GM23338 (cell line): Measurements from ENCODE around the gene KDM4B. TPM values are rescaled to one million over a fixed set of nuclear protein-coding genes. Genes with fewer than 3 reads are reported as not detected.

Experiments
- ATAC-seq: fragments of 200-7000 bp; cut with Tn5 transposase; 3 replicates; pipeline ENCODE4 v1.9.1; 2020
- DNase-seq: peaks from one replicate; pipeline ENCODE4 v3.0.0-alpha.2; 2015; ENCODE audit warnings: low spot score
- H2AFZ ChIP-seq: fragments of 200-600 bp; sonication (generic); 2 replicates; pipeline ENCODE4 v1.8.0; 2016; ENCODE audit warnings: antibody characterized with exemption, mild to moderate bottlenecking, moderate library complexity
- H3F3A ChIP-seq: fragments of 200-600 bp; sonication (generic); replicated peaks from 2 replicates; pipeline ENCODE4 v1.8.0; 2017; ENCODE audit warnings: antibody characterized with exemption, mixed run types, low read depth
- H3K27ac ChIP-seq: fragments of 200-600 bp; sonication (generic); 2 replicates; pipeline ENCODE4 v1.6.1; 2016; ENCODE audit warnings: low read depth
- H3K27me3 ChIP-seq: fragments of 200-600 bp; sonication (generic); 2 replicates; pipeline ENCODE4 v1.8.0; 2016; ENCODE audit warnings: mild to moderate bottlenecking, mixed run types, moderate library complexity; ENCODE audit not compliant: insufficient read depth
- H3K36me3 ChIP-seq: fragments of 200-600 bp; sonication (generic); 2 replicates; pipeline ENCODE4 v1.8.0; 2016; ENCODE audit warnings: mild to moderate bottlenecking; ENCODE audit not compliant: insufficient read depth
- H3K4me1 ChIP-seq: fragments of 200-600 bp; sonication (generic); 2 replicates; pipeline ENCODE4 v1.8.0; 2016; ENCODE audit warnings: mild to moderate bottlenecking, moderate library complexity; ENCODE audit not compliant: insufficient read depth
- H3K4me2 ChIP-seq: fragments of 200-600 bp; sonication (generic); 2 replicates; pipeline ENCODE4 v1.7.1; 2017; ENCODE audit warnings: mixed run types
- H3K4me3 ChIP-seq: fragments of 200-600 bp; sonication (generic); 2 replicates; pipeline ENCODE4 v1.6.1; 2016; ENCODE audit warnings: mixed run types
- H3K79me2 ChIP-seq: fragments of 200-600 bp; sonication (generic); replicated peaks from 2 replicates; pipeline ENCODE4 v1.8.0; 2017; ENCODE audit warnings: mild to moderate bottlenecking; ENCODE audit not compliant: insufficient read depth
- H3K9me2 ChIP-seq: fragments of 200-600 bp; sonication (generic); 2 replicates; pipeline ENCODE4 v1.8.0; 2017; ENCODE audit not compliant: insufficient read depth
- H4K20me1 ChIP-seq: fragments of 200-600 bp; sonication (generic); replicated peaks from 2 replicates; pipeline ENCODE4 v1.8.0; 2017; ENCODE audit warnings: mild to moderate bottlenecking; ENCODE audit not compliant: insufficient read depth
- H3K27ac Mint-ChIP-seq: 2 replicates; pipeline ENCODE4 v1.8.0; 2020; ENCODE audit warnings: inconsistent platforms, mild to moderate bottlenecking, moderate library complexity, mixed read lengths
- H3K27me3 Mint-ChIP-seq: 3 replicates; pipeline ENCODE4 v1.8.0; 2022; ENCODE audit warnings: low read depth, mild to moderate bottlenecking, moderate library complexity, mixed read lengths, inconsistent platforms; ENCODE audit not compliant: insufficient read depth, poor library complexity
- H3K36me3 Mint-ChIP-seq: 3 replicates; pipeline ENCODE4 v1.8.0; 2021; ENCODE audit warnings: low read depth, mild to moderate bottlenecking, inconsistent platforms, moderate library complexity, mixed read lengths
- H3K4me1 Mint-ChIP-seq: 3 replicates; pipeline ENCODE4 v1.8.0; 2020; ENCODE audit warnings: mild to moderate bottlenecking, inconsistent platforms, mixed read lengths
- H3K4me3 Mint-ChIP-seq: 3 replicates; pipeline ENCODE4 v1.8.0; 2021; ENCODE audit warnings: moderate library complexity, mild to moderate bottlenecking, inconsistent platforms, mixed read lengths
- H3K9me3 Mint-ChIP-seq: 3 replicates; pipeline ENCODE4 v1.8.0; 2020; ENCODE audit warnings: moderate library complexity, mild to moderate bottlenecking, inconsistent platforms, mixed read lengths
- JUNB ChIP-seq: IDR thresholded peaks from one replicate; pipeline ENCODE4 v1.6.1; 2016; ENCODE audit warnings: antibody characterized with exemption; ENCODE audit not compliant: unreplicated experiment
- POLR2AphosphoS5 ChIP-seq: IDR thresholded peaks from 2 replicates; pipeline ENCODE4 v1.6.1; 2016; ENCODE audit warnings: antibody characterized with exemption, low read depth
- ZNF331 ChIP-seq: fragments of 250-450 bp; sonication (Bioruptor Pico); IDR thresholded peaks from 2 replicates; pipeline ENCODE4 v1.5.0; 2020; ENCODE audit warnings: low read depth, mild to moderate bottlenecking, moderate library complexity
- polyA plus RNA-seq: library from polyadenylated mRNA; unstranded; fragments of >200 nt; fragmentation: Nextera tagmentation; extraction: Ambion mirVana; gene quantifications from 2 replicates; pipeline ENCODE4 v1.2.1, GENCODE V29; 2016
- total RNA-seq: library from RNA; depleted of rRNA; stranded (reverse); fragments of >200 nt; shearing (Covaris generic); gene quantifications from 2 replicates; pipeline ENCODE4 v1.2.3, GENCODE V29; 2014
- TF ChIP-seq, protein P1 (sequence below), 2 experiments: fragments of 200-600 bp in 1 of 2; sonication (generic) in 1 of 2; conservative IDR thresholded peaks; 2 replicates each; pipeline versions ENCODE4 v1.5.1 to v1.6.1; 2016 to 2017; ENCODE audit warnings: antibody characterized with exemption in 2 of 2, low read depth in 2 of 2, mild to moderate bottlenecking in 2 of 2, moderate library complexity in 1 of 2

KDM4B gene
- total and polyA plus RNA-seq, 2 experiments from 2014 or later: 9.1 to 27.6 TPM

DNA sequence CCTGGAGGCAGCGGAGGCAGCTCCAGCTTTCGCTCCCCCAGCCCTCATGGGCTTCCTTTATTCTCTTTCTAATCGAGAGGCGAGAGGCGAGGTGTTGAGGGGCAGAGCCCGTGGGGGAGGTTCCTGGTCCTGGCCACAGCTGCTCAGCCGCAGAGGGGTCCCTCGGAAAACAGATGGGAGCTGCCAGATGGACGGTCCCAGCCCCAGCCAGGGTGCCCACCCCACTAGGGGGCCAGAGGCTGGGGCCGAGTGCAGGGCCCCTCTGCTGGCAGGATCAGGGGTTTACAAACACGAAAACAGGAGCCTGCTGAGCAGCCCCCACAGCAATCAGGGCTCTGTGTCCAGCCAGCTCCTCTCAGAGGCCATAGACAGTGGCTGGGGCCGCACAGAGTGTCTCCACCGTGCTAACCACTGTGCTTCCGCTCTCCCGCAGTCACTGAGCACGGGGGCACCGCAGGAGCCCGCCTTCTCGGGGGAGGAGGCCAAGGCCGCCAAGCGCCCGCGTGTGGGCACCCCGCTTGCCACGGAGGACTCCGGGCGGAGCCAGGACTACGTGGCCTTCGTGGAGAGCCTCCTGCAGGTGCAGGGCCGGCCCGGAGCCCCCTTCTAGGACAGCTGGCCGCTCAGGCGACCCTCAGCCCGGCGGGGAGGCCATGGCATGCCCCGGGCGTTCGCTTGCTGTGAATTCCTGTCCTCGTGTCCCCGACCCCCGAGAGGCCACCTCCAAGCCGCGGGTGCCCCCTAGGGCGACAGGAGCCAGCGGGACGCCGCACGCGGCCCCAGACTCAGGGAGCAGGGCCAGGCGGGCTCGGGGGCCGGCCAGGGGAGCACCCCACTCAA, 182.2 kb downstream of the KDM4B start:
- H3K27ac Mint-ChIP-seq: no peak overlapping the region
- Histone ChIP-seq H3K27me3 (no peaks in the 10 kb centered on the region), H2AFZ (no peak overlapping the region), H3K9me2 (no peaks in the 10 kb centered on the region), H4K20me1 (no peaks in the 10 kb centered on the region), H3F3A (0 out of 2 replicates have a peak, but pooled peaks cover 3% of the 10 kb centered on the region), H3K79me2 (no peaks in the 10 kb centered on the region), H3K4me2 (peak overlapping the region; percentile 69; the same call in 1 of the 2 replicates), H3K4me1 (peaks cover 7% of the 10 kb centered on the region), H3K4me3 (peak overlapping the region; percentile 35; the same call in 1 of the 2 replicates), H3K36me3 (no peaks in the 10 kb centered on the region), H3K27ac (no peak overlapping the region)
- H3K27me3 Mint-ChIP-seq: peaks cover 13% of the 10 kb centered on the region
- ATAC-seq: peak; percentile 26
- peaks cover 26% of the 10 kb centered on the region for H3K4me1 Mint-ChIP-seq
- peaks cover 6% of the 10 kb centered on the region; the same call in 2 of the 3 replicates for H3K36me3 Mint-ChIP-seq
- no peaks in the 10 kb centered on the region for H3K9me3 Mint-ChIP-seq
- peak overlapping the region; percentile 49; the same call in 2 of the 3 replicates for H3K4me3 Mint-ChIP-seq
- TF ChIP-seq, protein P1, sequence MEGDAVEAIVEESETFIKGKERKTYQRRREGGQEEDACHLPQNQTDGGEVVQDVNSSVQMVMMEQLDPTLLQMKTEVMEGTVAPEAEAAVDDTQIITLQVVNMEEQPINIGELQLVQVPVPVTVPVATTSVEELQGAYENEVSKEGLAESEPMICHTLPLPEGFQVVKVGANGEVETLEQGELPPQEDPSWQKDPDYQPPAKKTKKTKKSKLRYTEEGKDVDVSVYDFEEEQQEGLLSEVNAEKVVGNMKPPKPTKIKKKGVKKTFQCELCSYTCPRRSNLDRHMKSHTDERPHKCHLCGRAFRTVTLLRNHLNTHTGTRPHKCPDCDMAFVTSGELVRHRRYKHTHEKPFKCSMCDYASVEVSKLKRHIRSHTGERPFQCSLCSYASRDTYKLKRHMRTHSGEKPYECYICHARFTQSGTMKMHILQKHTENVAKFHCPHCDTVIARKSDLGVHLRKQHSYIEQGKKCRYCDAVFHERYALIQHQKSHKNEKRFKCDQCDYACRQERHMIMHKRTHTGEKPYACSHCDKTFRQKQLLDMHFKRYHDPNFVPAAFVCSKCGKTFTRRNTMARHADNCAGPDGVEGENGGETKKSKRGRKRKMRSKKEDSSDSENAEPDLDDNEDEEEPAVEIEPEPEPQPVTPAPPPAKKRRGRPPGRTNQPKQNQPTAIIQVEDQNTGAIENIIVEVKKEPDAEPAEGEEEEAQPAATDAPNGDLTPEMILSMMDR (conservative IDR thresholded peaks at IDR 0.05; ENCODE audit: low read depth in 2 of 2): peak in 1 of 2 experiments; percentile 37; a peak in 1 of 4 replicates
- no peak for TF ChIP-seq JUNB
- peak; percentile 60 for DNase-seq

- Mint-ChIP-seq H3K4me1 (peaks cover 29% of the 10 kb centered on the region), H3K9me3 (no peaks in the 10 kb centered on the region), H3K4me3 (no peak overlapping the region), H3K27ac (no peak overlapping the region), H3K36me3 (no peaks in the 10 kb centered on the region), H3K27me3 (peaks cover 14% of the 10 kb centered on the region)
- DNase-seq (no peak), ATAC-seq (no peak)
- H3K4me3 ChIP-seq: no peak overlapping the region
- TF ChIP-seq ZNF331 (no peak), POLR2AphosphoS5 (no peak)
- TF ChIP-seq, protein P1 (conservative IDR thresholded peaks at IDR 0.05; ENCODE audit: low read depth in 2 of 2): no peak
- peaks cover 7% of the 10 kb centered on the region for H3K4me1 ChIP-seq
- H3K36me3 ChIP-seq: no peaks in the 10 kb centered on the region
- no peaks in the 10 kb centered on the region for H3K9me2 ChIP-seq
- H3K27ac ChIP-seq: no peak overlapping the region
- no peaks in the 10 kb centered on the region for H3K27me3 ChIP-seq
- 0 out of 2 replicates have a peak, but pooled peaks cover 5% of the 10 kb centered on the region for H3F3A ChIP-seq
- H2AFZ ChIP-seq: no peak overlapping the region
- H3K79me2 ChIP-seq: no peaks in the 10 kb centered on the region
- no peaks in the 10 kb centered on the region for H4K20me1 ChIP-seq
- H3K4me2 ChIP-seq: no peak overlapping the region
Measured at GRCh38 chr19:5152013-5152763, 183.3 kb downstream of the KDM4B start.
